Measurements from ENCODE around the gene L3MBTL4.

The L3MBTL4 gene

DNA sequence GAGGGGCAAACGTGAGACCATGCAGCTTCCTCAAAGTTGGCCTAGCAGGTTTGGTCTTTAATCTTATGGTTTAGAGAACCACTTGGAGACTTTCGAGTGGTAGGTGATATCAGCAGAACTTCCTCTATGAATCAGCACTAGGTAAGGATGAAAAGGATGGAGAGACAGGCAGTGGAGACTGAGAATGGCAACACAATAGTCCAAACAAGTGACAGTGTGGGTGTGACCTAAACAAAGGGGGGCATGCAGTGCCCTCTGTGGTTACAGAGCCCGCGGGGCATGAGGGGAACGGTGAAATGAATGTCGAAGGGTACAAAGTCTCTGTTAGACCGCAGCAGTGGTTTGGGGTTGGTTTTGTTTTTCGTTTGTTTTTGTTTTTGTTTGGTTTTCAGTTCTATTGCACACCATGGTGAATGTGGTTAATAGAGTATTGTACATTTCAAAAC, 143.9 kb downstream of the L3MBTL4 start:
- TF ChIP-seq MAX (IDR thresholded peaks at IDR 0.05), result no peak
- no peak for TF ChIP-seq EP300 (IDR thresholded peaks at IDR 0.05; ENCODE audit: borderline replicate concordance)
- no peak for TF ChIP-seq RAD21 (IDR thresholded peaks at IDR 0.05; ENCODE audit: low read depth)
- TF ChIP-seq EGR1 (IDR thresholded peaks at IDR 0.05), result no peak
- TF ChIP-seq TCF12 (IDR thresholded peaks at IDR 0.05; ENCODE audit: low read depth), result no peak
- TF ChIP-seq YY1 (IDR thresholded peaks at IDR 0.05; ENCODE audit: low read depth), result no peak
- TF ChIP-seq REST (IDR thresholded peaks at IDR 0.05; ENCODE audit: low read depth), result no peak
- TF ChIP-seq NFIC (IDR thresholded peaks at IDR 0.05), result no peak
- TF ChIP-seq, protein P1, sequence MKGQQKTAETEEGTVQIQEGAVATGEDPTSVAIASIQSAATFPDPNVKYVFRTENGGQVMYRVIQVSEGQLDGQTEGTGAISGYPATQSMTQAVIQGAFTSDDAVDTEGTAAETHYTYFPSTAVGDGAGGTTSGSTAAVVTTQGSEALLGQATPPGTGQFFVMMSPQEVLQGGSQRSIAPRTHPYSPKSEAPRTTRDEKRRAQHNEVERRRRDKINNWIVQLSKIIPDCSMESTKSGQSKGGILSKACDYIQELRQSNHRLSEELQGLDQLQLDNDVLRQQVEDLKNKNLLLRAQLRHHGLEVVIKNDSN (IDR thresholded peaks at IDR 0.05), result no peak
- no peak for TF ChIP-seq TEAD4 (IDR thresholded peaks at IDR 0.05)
- no peak for TF ChIP-seq FOXM1 (IDR thresholded peaks at IDR 0.05; ENCODE audit: borderline replicate concordance, low read depth)
- TF ChIP-seq ZBTB7A (IDR thresholded peaks at IDR 0.05; ENCODE audit: low read depth), result no peak
- no peak for TF ChIP-seq TAF1 (IDR thresholded peaks at IDR 0.05; ENCODE audit: low read depth)
- TF ChIP-seq CEBPB (IDR thresholded peaks at IDR 0.05), result no peak
- TF ChIP-seq CREB1 (IDR thresholded peaks at IDR 0.05; ENCODE audit: low read depth), result no peak

DNA sequence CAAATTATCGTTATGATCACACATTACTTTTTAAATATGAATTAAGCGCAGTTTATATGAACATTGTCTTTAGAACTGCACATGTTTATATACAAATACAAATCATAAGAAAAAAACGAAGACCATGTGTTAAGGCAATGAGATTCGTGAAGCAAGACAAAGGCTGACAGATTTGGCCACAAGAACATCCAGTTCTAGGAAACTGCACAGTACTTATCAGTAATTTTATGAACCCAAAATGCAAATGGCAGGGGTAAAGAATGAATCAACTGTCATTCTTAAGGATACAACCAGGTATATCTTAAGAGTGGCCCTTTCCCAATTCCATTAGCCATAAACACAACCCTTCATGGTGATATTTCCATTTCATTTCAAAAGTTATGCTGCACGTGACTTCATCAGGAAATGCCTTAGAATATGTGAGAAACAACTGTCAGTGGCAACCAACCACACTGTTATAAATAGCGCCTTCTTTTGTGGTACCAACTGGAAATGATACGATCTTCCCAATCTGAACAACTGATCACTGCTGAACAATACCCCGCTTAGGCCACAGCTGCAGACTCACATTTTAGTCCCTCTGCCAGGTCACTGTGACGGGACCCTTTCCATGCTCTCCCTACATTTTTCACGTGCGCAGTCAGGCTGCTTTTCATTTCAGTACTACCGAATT, 144.9 kb downstream of the L3MBTL4 start:
- TF ChIP-seq RAD21 (IDR thresholded peaks at IDR 0.05; ENCODE audit: low read depth) (no peak), TEAD4 (IDR thresholded peaks at IDR 0.05) (no peak), TCF12 (IDR thresholded peaks at IDR 0.05; ENCODE audit: low read depth) (no peak), FOXM1 (IDR thresholded peaks at IDR 0.05; ENCODE audit: borderline replicate concordance, low read depth) (no peak), CREB1 (IDR thresholded peaks at IDR 0.05; ENCODE audit: low read depth) (no peak), REST (IDR thresholded peaks at IDR 0.05; ENCODE audit: low read depth) (no peak), ZBTB7A (IDR thresholded peaks at IDR 0.05; ENCODE audit: low read depth) (no peak), MAX (IDR thresholded peaks at IDR 0.05) (no peak), TAF1 (IDR thresholded peaks at IDR 0.05; ENCODE audit: low read depth) (no peak), EP300 (IDR thresholded peaks at IDR 0.05; ENCODE audit: borderline replicate concordance) (no peak), NFIC (IDR thresholded peaks at IDR 0.05) (no peak), CEBPB (IDR thresholded peaks at IDR 0.05) (no peak), YY1 (IDR thresholded peaks at IDR 0.05; ENCODE audit: low read depth) (no peak), EGR1 (IDR thresholded peaks at IDR 0.05) (no peak)
- TF ChIP-seq, protein P1 (IDR thresholded peaks at IDR 0.05), result no peak

- TF ChIP-seq CEBPB (IDR thresholded peaks at IDR 0.05) (no peak), RAD21 (IDR thresholded peaks at IDR 0.05; ENCODE audit: low read depth) (no peak), EGR1 (IDR thresholded peaks at IDR 0.05) (no peak), FOXM1 (IDR thresholded peaks at IDR 0.05; ENCODE audit: borderline replicate concordance, low read depth) (no peak), EP300 (IDR thresholded peaks at IDR 0.05; ENCODE audit: borderline replicate concordance) (no peak), MAX (IDR thresholded peaks at IDR 0.05) (no peak), ZBTB7A (IDR thresholded peaks at IDR 0.05; ENCODE audit: low read depth) (no peak), YY1 (IDR thresholded peaks at IDR 0.05; ENCODE audit: low read depth) (no peak), TAF1 (IDR thresholded peaks at IDR 0.05; ENCODE audit: low read depth) (no peak), REST (IDR thresholded peaks at IDR 0.05; ENCODE audit: low read depth) (no peak), CREB1 (IDR thresholded peaks at IDR 0.05; ENCODE audit: low read depth) (no peak), TEAD4 (IDR thresholded peaks at IDR 0.05) (no peak), TCF12 (IDR thresholded peaks at IDR 0.05; ENCODE audit: low read depth) (no peak), NFIC (IDR thresholded peaks at IDR 0.05) (no peak)
- TF ChIP-seq, protein P1 (IDR thresholded peaks at IDR 0.05), result no peak
These were observed 148.5 kb downstream of the L3MBTL4 start for GRCh38 chr18:6266212-6266611.
